Neural progenitor cell (in vitro differentiated cells): Measurements from ENCODE around the gene EIF4E.

Experiments
- CTCF ChIP-seq: fragments of 200-600 bp; sonication (generic); IDR thresholded peaks from 2 replicates; pipeline ENCODE4 v1.5.1; 2017; ENCODE audit warnings: antibody characterized with exemption, mild to moderate bottlenecking
- EZH2 ChIP-seq: fragments of 200-600 bp; sonication (generic); IDR thresholded peaks from 2 replicates; pipeline ENCODE4 v1.6.1; 2017; ENCODE audit warnings: antibody characterized with exemption, mild to moderate bottlenecking, moderate library complexity
- EZH2phosphoT487 ChIP-seq: fragments of 200-600 bp; sonication (generic); IDR thresholded peaks from 2 replicates; pipeline ENCODE4 v1.6.1; 2017; ENCODE audit warnings: antibody characterized with exemption

- TF ChIP-seq CTCF, result no peak
- TF ChIP-seq EZH2, result no peak
- no peak for TF ChIP-seq EZH2phosphoT487
Observed at GRCh38 chr4:98950925-98951324, 22.0 kb upstream of the EIF4E start.
